Measurements from ENCODE around the gene VAPB. TPM values are rescaled to one million over a fixed set of nuclear protein-coding genes. Genes with fewer than 3 reads are reported as not detected.

VAPB gene
- total RNA-seq, 2 experiments from 2014 or later, result 34.6 to 37.0 TPM

GRCh38 chr20:58483051-58483450 lies 94.0 kb downstream of the VAPB start:
- H3K36me3 Mint-ChIP-seq, result peaks cover 9% of the 10 kb centered on the region
- peaks cover 19% of the 10 kb centered on the region for H3K9me3 Mint-ChIP-seq
- CTCF ChIA-PET, result interaction anchor here (0.6 kb wide), 1 partner anchor 169 kb away, joined by 3 read pairs; no protein-coding TSS in a partner anchor
- intact Hi-C loops (cut with micrococcal nuclease), result loop anchor here (5.0 kb wide), 2 partner anchors 169 to 359 kb away; partner anchors contain the start of gene STX16
- H3K27me3 Mint-ChIP-seq, result peaks cover 13% of the 10 kb centered on the region
- POLR2A ChIA-PET, result no interaction called here
- H3K27ac Mint-ChIP-seq, result no peak overlapping the region
- DNase-seq, result no peak
- no peak overlapping the region for H3K4me3 Mint-ChIP-seq
- no peaks in the 10 kb centered on the region for H3K4me1 Mint-ChIP-seq (ENCODE audit: low read depth)

GRCh38 chr20:58483470-58483869 lies 94.4 kb downstream of the VAPB start:
- no peak for DNase-seq
- POLR2A ChIA-PET, result no interaction called here
- Mint-ChIP-seq H3K36me3 (peaks cover 9% of the 10 kb centered on the region), H3K4me3 (no peak overlapping the region), H3K27me3 (peaks cover 13% of the 10 kb centered on the region), H3K4me1 (ENCODE audit: low read depth) (no peaks in the 10 kb centered on the region), H3K9me3 (peaks cover 14% of the 10 kb centered on the region), H3K27ac (no peak overlapping the region)
- CTCF ChIA-PET, result interaction anchor here (0.6 kb wide), 1 partner anchor 169 kb away, joined by 3 read pairs; no protein-coding TSS in a partner anchor
- intact Hi-C loops (cut with micrococcal nuclease), result loop anchor here (5.0 kb wide), 2 partner anchors 169 to 359 kb away; partner anchors contain the start of gene STX16

- ChIA-PET CTCF (interaction anchor here (0.6 kb wide), 1 partner anchor 99 kb away, joined by 6 read pairs; no protein-coding TSS in a partner anchor), POLR2A (no interaction called here)
- Mint-ChIP-seq H3K9me3 (peaks cover 21% of the 10 kb centered on the region), H3K36me3 (peaks cover 9% of the 10 kb centered on the region), H3K4me1 (ENCODE audit: low read depth) (no peaks in the 10 kb centered on the region), H3K27ac (no peak overlapping the region), H3K4me3 (no peak overlapping the region), H3K27me3 (peaks cover 17% of the 10 kb centered on the region)
- intact Hi-C loops (cut with micrococcal nuclease), result no loop called here
- DNase-seq, result no peak
Measured at GRCh38 chr20:58485393-58485792, 96.4 kb downstream of the VAPB start.

GRCh38 chr20:58486207-58486606 lies 97.2 kb downstream of the VAPB start:
- Mint-ChIP-seq H3K27me3 (peaks cover 17% of the 10 kb centered on the region), H3K27ac (no peak overlapping the region), H3K4me1 (ENCODE audit: low read depth) (no peaks in the 10 kb centered on the region), H3K4me3 (no peak overlapping the region), H3K36me3 (peaks cover 9% of the 10 kb centered on the region), H3K9me3 (peaks cover 22% of the 10 kb centered on the region)
- CTCF ChIA-PET, result no interaction called here
- intact Hi-C loops (cut with micrococcal nuclease), result no loop called here
- no peak for DNase-seq
- POLR2A ChIA-PET, result no interaction called here

GRCh38 chr20:58492074-58492718 lies 103.2 kb downstream of the VAPB start:
- H3K9me3 Mint-ChIP-seq, result peaks cover 9% of the 10 kb centered on the region
- DNase-seq, result no peak
- intact Hi-C loops (cut with micrococcal nuclease), result no loop called here
- H3K36me3 Mint-ChIP-seq, result no peaks in the 10 kb centered on the region
- H3K4me1 Mint-ChIP-seq (ENCODE audit: low read depth), result no peaks in the 10 kb centered on the region
- no peak overlapping the region for H3K4me3 Mint-ChIP-seq
- POLR2A ChIA-PET, result no interaction called here
- CTCF ChIA-PET, result no interaction called here
- peaks cover 4% of the 10 kb centered on the region for H3K27me3 Mint-ChIP-seq
- no peak overlapping the region for H3K27ac Mint-ChIP-seq

GRCh38 chr20:58492795-58493524 lies 103.9 kb downstream of the VAPB start:
- POLR2A ChIA-PET, result no interaction called here
- CTCF ChIA-PET, result no interaction called here
- intact Hi-C loops (cut with micrococcal nuclease), result no loop called here

GRCh38 chr20:58494923-58495622 lies 106.0 kb downstream of the VAPB start:
- intact Hi-C loops (cut with micrococcal nuclease), result no loop called here
- DNase-seq, result no peak
- Mint-ChIP-seq H3K27ac (no peak overlapping the region), H3K9me3 (peaks cover 3% of the 10 kb centered on the region), H3K4me3 (no peak overlapping the region), H3K36me3 (no peaks in the 10 kb centered on the region), H3K27me3 (no peaks in the 10 kb centered on the region), H3K4me1 (ENCODE audit: low read depth) (no peaks in the 10 kb centered on the region)
- CTCF ChIA-PET, result no interaction called here
- POLR2A ChIA-PET, result no interaction called here

More at GRCh38 chr20:58492795-58493524, 103.9 kb downstream of the VAPB start:
- Mint-ChIP-seq H3K4me3 (no peak overlapping the region), H3K4me1 (ENCODE audit: low read depth) (no peaks in the 10 kb centered on the region), H3K27ac (no peak overlapping the region), H3K9me3 (peaks cover 9% of the 10 kb centered on the region), H3K27me3 (peaks cover 4% of the 10 kb centered on the region), H3K36me3 (no peaks in the 10 kb centered on the region)
- no peak for DNase-seq

- H3K4me3 Mint-ChIP-seq, result no peak overlapping the region
- H3K27ac Mint-ChIP-seq, result no peak overlapping the region
Measured at GRCh38 chr20:58495623-58496428, 106.8 kb downstream of the VAPB start.

GRCh38 chr20:58496429-58496769 lies 107.4 kb downstream of the VAPB start:
- Mint-ChIP-seq H3K4me1 (ENCODE audit: low read depth) (no peaks in the 10 kb centered on the region), H3K4me3 (no peak overlapping the region), H3K27ac (no peak overlapping the region), H3K36me3 (no peaks in the 10 kb centered on the region), H3K27me3 (no peaks in the 10 kb centered on the region), H3K9me3 (no peaks in the 10 kb centered on the region)
- DNase-seq, result no peak
- ChIA-PET POLR2A (no interaction called here), CTCF (no interaction called here)
- intact Hi-C loops (cut with micrococcal nuclease), result no loop called here

More at GRCh38 chr20:58495623-58496428, 106.8 kb downstream of the VAPB start:
- Mint-ChIP-seq H3K4me1 (ENCODE audit: low read depth) (no peaks in the 10 kb centered on the region), H3K36me3 (no peaks in the 10 kb centered on the region), H3K27me3 (no peaks in the 10 kb centered on the region), H3K9me3 (no peaks in the 10 kb centered on the region)
- intact Hi-C loops (cut with micrococcal nuclease), result no loop called here
- ChIA-PET CTCF (no interaction called here), POLR2A (no interaction called here)
- DNase-seq, result no peak

GRCh38 chr20:58497076-58497641 lies 108.1 kb downstream of the VAPB start:
- no peak overlapping the region for H3K4me3 Mint-ChIP-seq
- H3K27ac Mint-ChIP-seq, result no peak overlapping the region
- no peak for DNase-seq
- H3K4me1 Mint-ChIP-seq (ENCODE audit: low read depth), result no peaks in the 10 kb centered on the region
- H3K36me3 Mint-ChIP-seq, result no peaks in the 10 kb centered on the region
- peaks cover 3% of the 10 kb centered on the region for H3K27me3 Mint-ChIP-seq
- ChIA-PET POLR2A (no interaction called here), CTCF (no interaction called here)
- H3K9me3 Mint-ChIP-seq, result peaks cover 3% of the 10 kb centered on the region
- intact Hi-C loops (cut with micrococcal nuclease), result no loop called here

GRCh38 chr20:58497724-58498469 lies 108.9 kb downstream of the VAPB start:
- POLR2A ChIA-PET, result no interaction called here
- Mint-ChIP-seq H3K9me3 (peaks cover 3% of the 10 kb centered on the region), H3K36me3 (no peaks in the 10 kb centered on the region), H3K4me1 (ENCODE audit: low read depth) (no peaks in the 10 kb centered on the region), H3K27me3 (peaks cover 3% of the 10 kb centered on the region), H3K27ac (no peak overlapping the region), H3K4me3 (no peak overlapping the region)
- CTCF ChIA-PET, result interaction anchor here (1.1 kb wide), 1 partner anchor 16 kb away, joined by 3 read pairs; no protein-coding TSS in a partner anchor
- intact Hi-C loops (cut with micrococcal nuclease), result no loop called here
- no peak for DNase-seq

Measured in activated CD4-positive, alpha-beta memory T cell treated with anti-CD3 and anti-CD28 coated beads for 36 hours (primary cell).